ENCODE data around the gene AKAP7. TPM values are rescaled to one million over a fixed set of nuclear protein-coding genes. Genes with fewer than 3 reads are reported as not detected.
"Not testable (repeated sequence)": the region's sequence is repeated elsewhere in the genome, so short reads cannot be mapped to it uniquely, and the experiment has no call there.

Gene AKAP7
- total RNA-seq, 4 donors from 2014 or later: 3.0 to 12.4 (median 3.4) TPM

DNA sequence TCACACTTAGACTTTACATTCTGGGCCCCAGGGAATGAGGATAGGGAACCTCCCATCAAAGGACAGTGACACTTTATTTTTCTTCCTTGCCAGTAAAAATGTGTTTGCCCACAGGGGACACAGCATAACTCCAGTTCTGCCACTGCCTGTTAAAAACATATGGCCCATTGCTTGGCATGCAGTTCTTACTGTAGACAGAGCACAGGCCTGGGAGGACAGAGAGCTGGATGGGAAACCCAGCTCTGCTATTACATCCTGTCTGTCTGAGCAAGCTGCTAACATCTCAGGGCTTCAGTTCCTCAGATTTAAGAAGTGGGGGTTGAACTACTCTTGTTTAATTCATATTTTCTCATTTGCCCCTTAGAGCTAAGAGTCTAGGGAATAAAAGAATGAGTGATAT is 120.2 kb downstream of the AKAP7 start:
- DNase-seq (ENCODE audit: low spot score in 2 of 2): no peak
- H3K4me1 ChIP-seq: peaks cover 15% of the 10 kb centered on the region
- H3K27me3 ChIP-seq: no peaks in the 10 kb centered on the region
- no peak overlapping the region for H3K27ac ChIP-seq
- TF ChIP-seq, protein P1, sequence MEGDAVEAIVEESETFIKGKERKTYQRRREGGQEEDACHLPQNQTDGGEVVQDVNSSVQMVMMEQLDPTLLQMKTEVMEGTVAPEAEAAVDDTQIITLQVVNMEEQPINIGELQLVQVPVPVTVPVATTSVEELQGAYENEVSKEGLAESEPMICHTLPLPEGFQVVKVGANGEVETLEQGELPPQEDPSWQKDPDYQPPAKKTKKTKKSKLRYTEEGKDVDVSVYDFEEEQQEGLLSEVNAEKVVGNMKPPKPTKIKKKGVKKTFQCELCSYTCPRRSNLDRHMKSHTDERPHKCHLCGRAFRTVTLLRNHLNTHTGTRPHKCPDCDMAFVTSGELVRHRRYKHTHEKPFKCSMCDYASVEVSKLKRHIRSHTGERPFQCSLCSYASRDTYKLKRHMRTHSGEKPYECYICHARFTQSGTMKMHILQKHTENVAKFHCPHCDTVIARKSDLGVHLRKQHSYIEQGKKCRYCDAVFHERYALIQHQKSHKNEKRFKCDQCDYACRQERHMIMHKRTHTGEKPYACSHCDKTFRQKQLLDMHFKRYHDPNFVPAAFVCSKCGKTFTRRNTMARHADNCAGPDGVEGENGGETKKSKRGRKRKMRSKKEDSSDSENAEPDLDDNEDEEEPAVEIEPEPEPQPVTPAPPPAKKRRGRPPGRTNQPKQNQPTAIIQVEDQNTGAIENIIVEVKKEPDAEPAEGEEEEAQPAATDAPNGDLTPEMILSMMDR (IDR thresholded peaks at IDR 0.05): no peak
- TF ChIP-seq POLR2A (IDR thresholded peaks at IDR 0.05) (no peak), EP300 (IDR thresholded peaks at IDR 0.05) (no peak), POLR2AphosphoS5 (IDR thresholded peaks at IDR 0.05) (no peak)
- no peaks in the 10 kb centered on the region for H3K9me3 ChIP-seq
- no peaks in the 10 kb centered on the region for H3K36me3 ChIP-seq
- no peak overlapping the region for H3K4me3 ChIP-seq

DNA sequence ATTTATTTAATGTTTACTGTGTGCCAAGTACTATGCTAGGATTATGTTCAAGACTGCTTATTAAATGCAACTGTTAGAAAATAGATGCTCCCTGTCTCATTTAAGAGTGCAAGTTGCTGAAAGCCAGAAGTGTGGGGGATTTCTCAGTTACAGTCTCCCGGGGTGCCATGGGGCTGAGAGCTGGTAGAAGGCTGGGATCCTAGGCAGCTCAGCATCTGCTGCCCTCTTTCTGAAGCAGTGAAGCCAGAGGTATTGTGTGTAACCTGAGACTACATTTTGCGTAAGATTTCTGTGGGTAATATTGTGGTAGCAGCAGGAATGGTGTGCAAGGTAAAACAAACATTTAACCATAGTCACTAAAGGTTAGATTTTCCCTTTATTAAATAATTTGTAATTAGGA is 120.6 kb downstream of the AKAP7 start:
- Histone ChIP-seq H3K9me3 (no peaks in the 10 kb centered on the region), H3K27ac (no peak overlapping the region), H3K27me3 (no peaks in the 10 kb centered on the region), H3K4me3 (no peak overlapping the region), H3K36me3 (no peaks in the 10 kb centered on the region), H3K4me1 (peaks cover 10% of the 10 kb centered on the region)
- DNase-seq (ENCODE audit: low spot score in 2 of 2): no peak
- TF ChIP-seq EP300 (IDR thresholded peaks at IDR 0.05) (no peak), POLR2AphosphoS5 (IDR thresholded peaks at IDR 0.05) (no peak), POLR2A (IDR thresholded peaks at IDR 0.05) (no peak)
- TF ChIP-seq, protein P1 (IDR thresholded peaks at IDR 0.05): no peak
- 77% methylated on average over 2 of the region's 2 CpGs for WGBS

DNA sequence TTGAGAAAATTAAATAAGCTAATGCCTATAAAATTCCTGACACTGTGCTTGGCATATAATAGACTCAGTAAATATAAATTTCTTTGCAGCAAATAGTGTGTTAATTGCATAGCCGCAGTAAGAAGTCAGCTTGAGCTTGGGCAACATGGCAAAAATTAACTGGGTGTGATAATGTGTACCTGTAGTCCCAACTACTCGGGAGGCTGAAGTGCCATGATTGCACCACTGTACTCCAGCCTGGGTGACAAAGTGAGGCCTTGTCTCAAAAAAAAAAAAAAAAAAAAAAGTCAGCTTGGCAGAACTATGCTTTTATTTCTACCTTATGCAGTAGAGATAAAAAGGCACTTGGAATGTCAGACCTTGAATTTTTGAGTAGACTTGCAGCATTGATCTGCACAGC is 121.8 kb downstream of the AKAP7 start:
- Histone ChIP-seq H3K36me3 (no peaks in the 10 kb centered on the region), H3K27ac (no peak overlapping the region), H3K4me1 (peaks cover under 1% of the 10 kb centered on the region), H3K9me3 (no peaks in the 10 kb centered on the region), H3K4me3 (no peak overlapping the region), H3K27me3 (no peaks in the 10 kb centered on the region)
- TF ChIP-seq, protein P1 (IDR thresholded peaks at IDR 0.05): no peak
- TF ChIP-seq POLR2A (IDR thresholded peaks at IDR 0.05): no peak
- TF ChIP-seq EP300 (IDR thresholded peaks at IDR 0.05): no peak
- TF ChIP-seq POLR2AphosphoS5 (IDR thresholded peaks at IDR 0.05): no peak
- WGBS: 88% methylated on average over 2 of the region's 2 CpGs
- DNase-seq (ENCODE audit: low spot score in 2 of 2): no peak

DNA sequence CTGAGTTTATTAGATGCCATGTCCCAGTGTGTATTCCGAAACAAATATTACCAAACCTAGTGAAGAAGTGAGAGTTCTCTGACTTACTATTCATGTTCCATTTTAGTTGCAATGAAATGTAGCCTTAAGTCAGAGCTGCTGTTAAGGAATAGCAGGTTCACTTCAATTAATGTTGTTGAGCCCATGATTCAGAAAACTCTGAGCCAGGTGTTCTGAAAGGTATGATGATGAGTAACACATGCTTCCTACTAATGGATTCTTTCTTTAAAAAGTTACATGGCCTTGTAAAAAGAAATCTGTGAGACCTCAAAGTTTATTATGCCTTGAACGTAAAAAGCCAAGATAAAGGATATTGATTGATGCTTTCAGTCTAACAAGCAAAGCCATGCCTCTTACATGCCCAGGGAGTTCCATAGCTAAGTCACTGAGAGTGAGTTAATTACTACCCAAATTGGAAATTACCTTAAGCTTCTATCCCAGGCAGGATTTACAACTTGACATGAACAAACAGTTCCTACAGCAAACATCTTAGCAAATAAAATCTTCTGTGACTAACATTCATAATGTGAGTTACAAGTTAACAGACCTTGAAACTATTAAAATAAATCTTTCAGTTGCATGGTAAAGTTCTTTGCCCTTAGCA is 122.9 kb downstream of the AKAP7 start:
- H3K36me3 ChIP-seq: no peaks in the 10 kb centered on the region
- no peaks in the 10 kb centered on the region for H3K27me3 ChIP-seq
- DNase-seq (ENCODE audit: low spot score in 2 of 2): no peak
- no peak overlapping the region for H3K4me3 ChIP-seq
- H3K9me3 ChIP-seq: no peaks in the 10 kb centered on the region
- whole genome bisulfite sequencing: 78% methylated on average over 2 of the region's 2 CpGs
- H3K4me1 ChIP-seq: no peaks in the 10 kb centered on the region
- TF ChIP-seq POLR2A (IDR thresholded peaks at IDR 0.05): no peak
- no peak for TF ChIP-seq POLR2AphosphoS5 (IDR thresholded peaks at IDR 0.05)
- TF ChIP-seq, protein P1 (IDR thresholded peaks at IDR 0.05): no peak
- TF ChIP-seq EP300 (IDR thresholded peaks at IDR 0.05): no peak
- H3K27ac ChIP-seq: no peak overlapping the region

DNA sequence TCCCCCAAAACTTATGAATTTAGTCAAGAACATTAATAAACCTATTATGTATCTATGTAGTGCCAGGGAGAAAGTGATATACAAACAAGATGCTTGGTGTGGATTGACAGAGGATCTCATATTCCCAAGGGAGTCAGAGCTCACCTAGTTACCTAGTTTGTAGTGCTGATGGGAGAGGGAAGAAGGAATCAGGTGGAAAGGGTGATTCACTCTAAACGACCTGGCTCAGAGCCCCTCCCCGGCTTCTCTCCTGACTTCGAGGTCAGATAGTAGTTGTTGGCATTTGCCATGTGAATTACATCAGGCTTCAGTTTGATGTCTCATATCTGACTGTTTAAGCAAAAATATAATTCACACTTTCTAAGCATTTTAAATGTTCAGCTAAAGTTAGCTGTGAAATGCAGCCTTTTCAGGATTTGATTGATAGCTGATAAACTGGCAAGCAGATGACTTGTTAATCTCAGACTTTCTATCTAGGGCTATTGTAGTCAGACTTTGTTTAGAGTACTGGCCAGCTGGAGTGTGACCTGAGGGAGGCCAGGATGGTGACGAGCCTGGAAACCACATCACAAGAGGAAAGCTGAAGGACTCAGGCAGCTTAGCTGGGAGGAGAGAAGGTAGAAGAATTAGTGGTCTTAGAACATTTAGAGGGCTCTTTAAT is 123.7 kb downstream of the AKAP7 start:
- no peaks in the 10 kb centered on the region for H3K4me1 ChIP-seq
- 38% methylated on average over 4 of the region's 4 CpGs for WGBS
- H3K27me3 ChIP-seq: no peaks in the 10 kb centered on the region
- no peak overlapping the region for H3K27ac ChIP-seq
- no peaks in the 10 kb centered on the region for H3K9me3 ChIP-seq
- H3K4me3 ChIP-seq: no peak overlapping the region
- no peak for DNase-seq (ENCODE audit: low spot score in 2 of 2)
- TF ChIP-seq, protein P1 (IDR thresholded peaks at IDR 0.05): no peak
- TF ChIP-seq POLR2AphosphoS5 (IDR thresholded peaks at IDR 0.05): no peak
- no peak for TF ChIP-seq POLR2A (IDR thresholded peaks at IDR 0.05)
- TF ChIP-seq EP300 (IDR thresholded peaks at IDR 0.05): no peak
- H3K36me3 ChIP-seq: no peaks in the 10 kb centered on the region

DNA sequence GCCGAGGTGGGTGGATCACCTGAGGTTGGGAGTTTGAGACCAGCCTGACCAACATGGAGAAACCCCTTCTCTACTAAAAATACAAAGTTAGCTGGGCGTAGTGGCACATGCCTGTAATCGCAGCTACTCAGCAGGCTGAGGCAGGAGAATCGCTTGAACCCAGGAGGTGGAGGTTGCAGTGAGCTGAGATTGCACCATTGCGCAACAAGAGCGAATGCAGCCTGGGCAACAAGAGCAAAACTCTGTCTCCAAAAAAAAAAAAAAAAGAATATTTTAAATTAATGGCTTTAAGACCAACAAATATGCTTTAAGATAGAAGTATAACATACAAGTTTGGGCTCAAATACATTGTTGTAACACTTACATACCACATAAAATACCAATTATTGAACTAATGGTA is 125.7 kb downstream of the AKAP7 start:
- not testable (repeated sequence) for H3K36me3 ChIP-seq; H3K27me3 ChIP-seq; H3K4me3 ChIP-seq; H3K4me1 ChIP-seq; H3K9me3 ChIP-seq; H3K27ac ChIP-seq; DNase-seq (ENCODE audit: low spot score in 2 of 2)
- WGBS: 95% methylated on average over 6 of the region's 6 CpGs

Data from suprapubic skin (tissue), 4 donors.